HEK293T (cell line): ENCODE measurements around the gene SMAP2.

ENCODE experiments used
- ARNT ChIP-seq: fragments of 450-650 bp; IDR thresholded peaks from 2 replicates; pipeline ENCODE4 v1.6.1; 2017; ENCODE audit warnings: mild to moderate bottlenecking
- BHLHE40 ChIP-seq: fragments of 450-650 bp; IDR thresholded peaks from 2 replicates; pipeline ENCODE4 v1.6.1; 2016; ENCODE audit warnings: mild to moderate bottlenecking, moderate library complexity, borderline replicate concordance
- CTBP1 ChIP-seq: fragments of 450-650 bp; IDR thresholded peaks from 2 replicates; pipeline ENCODE4 v1.6.1; 2016; ENCODE audit warnings: borderline replicate concordance
- ELF4 ChIP-seq: fragments of 450-650 bp; IDR thresholded peaks from 2 replicates; pipeline ENCODE4 v1.6.1; 2017; ENCODE audit warnings: antibody characterized with exemption
- FOXA1 ChIP-seq: fragments of 450-650 bp; IDR thresholded peaks from 2 replicates; pipeline ENCODE4 v1.6.1; 2016; ENCODE audit warnings: mild to moderate bottlenecking
- FOXK2 ChIP-seq: fragments of 450-650 bp; IDR thresholded peaks from 2 replicates; pipeline ENCODE4 v1.6.1; 2016; ENCODE audit warnings: mild to moderate bottlenecking
- HDGF ChIP-seq: fragments of 450-650 bp; IDR thresholded peaks from 2 replicates; pipeline ENCODE4 v1.6.1; 2017; ENCODE audit warnings: antibody characterized with exemption, borderline replicate concordance
- L3MBTL2 ChIP-seq: fragments of 450-650 bp; conservative IDR thresholded peaks from 2 replicates; pipeline ENCODE4 v1.6.1; 2016; ENCODE audit warnings: mild to moderate bottlenecking
- NFRKB ChIP-seq: fragments of 450-650 bp; IDR thresholded peaks from 2 replicates; pipeline ENCODE4 v1.6.1; 2016; ENCODE audit warnings: mild to moderate bottlenecking, moderate library complexity
- SP1 ChIP-seq: fragments of 450-650 bp; IDR thresholded peaks from 2 replicates; pipeline ENCODE4 v1.6.1; 2017
- SUZ12 ChIP-seq: fragments of 450-650 bp; IDR thresholded peaks from 2 replicates; pipeline ENCODE4 v1.6.1; 2016; ENCODE audit warnings: mild to moderate bottlenecking
- TARDBP ChIP-seq: fragments of 450-650 bp; IDR thresholded peaks from 2 replicates; pipeline ENCODE4 v1.6.1; 2016
- ZNF384 ChIP-seq: fragments of 450-650 bp; IDR thresholded peaks from 2 replicates; pipeline ENCODE4 v1.6.1; 2016

DNA sequence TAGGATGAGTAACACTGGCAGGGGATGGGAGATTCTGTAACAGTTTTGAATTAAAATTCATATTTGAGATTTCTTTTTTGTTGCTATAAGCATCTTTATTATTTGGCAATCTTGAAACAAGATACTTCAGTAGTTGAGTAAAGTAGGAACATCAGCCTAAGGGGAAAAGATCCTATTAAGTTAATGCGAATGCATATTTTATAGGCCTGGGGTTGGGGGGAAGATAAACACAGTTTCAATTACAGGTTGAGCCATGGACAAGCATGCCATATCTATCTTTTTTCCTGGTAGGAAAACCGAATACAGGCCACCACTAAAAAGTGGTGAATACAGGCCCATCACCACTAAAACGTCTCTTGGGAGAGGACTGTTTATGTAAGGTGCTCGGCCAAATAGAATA lies 32.3 kb downstream of the SMAP2 start:
- TF ChIP-seq L3MBTL2, result no peak
- no peak for TF ChIP-seq BHLHE40
- no peak for TF ChIP-seq SUZ12
- no peak for TF ChIP-seq SP1
- TF ChIP-seq TARDBP, result no peak
- TF ChIP-seq ZNF384, result no peak
- no peak for TF ChIP-seq HDGF
- TF ChIP-seq CTBP1, result no peak
- TF ChIP-seq ARNT, result no peak
- TF ChIP-seq ELF4, result no peak
- no peak for TF ChIP-seq NFRKB
- no peak for TF ChIP-seq FOXA1
- TF ChIP-seq FOXK2, result no peak
